Stimulated activated CD4-positive, alpha-beta T cell treated with anti-CD3 and anti-CD28 coated beads, TNF-alpha, amount 100 ng/mL, for 1 hour (primary cell): ENCODE data around the gene TRPM8.
"Not testable (repeated sequence)": the region's sequence is repeated elsewhere in the genome, so short reads cannot be mapped to it uniquely, and the experiment has no call there.

Experiments used
- DNase-seq, 3 donors: peaks; one replicate each; pipeline ENCODE4 v3.0.0-alpha.2; 2020; ENCODE audit warnings: low read depth in 3 of 3, low spot score in 1 of 3

Gene TRPM8

GRCh38 chr2:233917116-233917515 lies at the start of gene TRPM8:
Gene TRPM8 (plus strand): TSS chr2:233917373. CDS start chr2:233926538, 9,165 bp downstream.
- no peak for DNase-seq

- DNase-seq = peak in 2 of 3 donors; percentile 27 to 50
These were observed 49.1 kb upstream of the TRPM8 start, which contains the start of gene MSL3B for GRCh38 chr2:233867993-233868532. Gene MSL3B (minus strand): TSS chr2:233868386.

- no peak for DNase-seq
These were observed 45.7 kb upstream of the TRPM8 start for GRCh38 chr2:233871432-233871831.

GRCh38 chr2:233872125-233872524 lies 45.0 kb upstream of the TRPM8 start:
- not testable (repeated sequence) for DNase-seq

- no peak for DNase-seq
These were observed 34.8 kb upstream of the TRPM8 start for GRCh38 chr2:233882353-233882752.

- DNase-seq = no peak
These were observed 24.4 kb upstream of the TRPM8 start for GRCh38 chr2:233892793-233893192.

- not testable (repeated sequence) for DNase-seq
These were observed 20.9 kb upstream of the TRPM8 start for GRCh38 chr2:233896253-233896652.

- DNase-seq = no peak
These were observed 15.8 kb upstream of the TRPM8 start for GRCh38 chr2:233901367-233901766.

- no peak for DNase-seq
These were observed 15.3 kb upstream of the TRPM8 start for GRCh38 chr2:233901884-233902283.

GRCh38 chr2:233905945-233906344 lies 11.2 kb upstream of the TRPM8 start:
- DNase-seq = no peak

- no peak for DNase-seq
These were observed 9.5 kb upstream of the TRPM8 start for GRCh38 chr2:233907627-233908026.

GRCh38 chr2:233912691-233913423 lies 4.3 kb upstream of the TRPM8 start:
- no peak for DNase-seq

- DNase-seq = no peak
These were observed 2.0 kb upstream of the TRPM8 start for GRCh38 chr2:233915128-233915527.

- no peak for DNase-seq
These were observed 2.1 kb downstream of the TRPM8 start for GRCh38 chr2:233919319-233919718.

- no peak for DNase-seq
These were observed 2.8 kb downstream of the TRPM8 start for GRCh38 chr2:233919938-233920337.

GRCh38 chr2:233922471-233922870 lies 5.3 kb downstream of the TRPM8 start:
- no peak for DNase-seq

GRCh38 chr2:233925402-233925801 lies 8.2 kb downstream of the TRPM8 start:
- no peak for DNase-seq

- DNase-seq = no peak
These were observed 9.6 kb downstream of the TRPM8 start for GRCh38 chr2:233926806-233927205.

GRCh38 chr2:233928594-233929351 lies 11.6 kb downstream of the TRPM8 start:
- DNase-seq = no peak

- DNase-seq = no peak
These were observed 12.3 kb downstream of the TRPM8 start for GRCh38 chr2:233929352-233930022.

GRCh38 chr2:233934524-233934923 lies 17.4 kb downstream of the TRPM8 start:
- no peak for DNase-seq

- DNase-seq = no peak
These were observed 18.3 kb downstream of the TRPM8 start for GRCh38 chr2:233935426-233935825.
